Lung (tissue), 12 donors: Measurements from ENCODE around the gene SLAIN2. TPM values are rescaled to one million over a fixed set of nuclear protein-coding genes. Genes with fewer than 3 reads are reported as not detected.

Source experiments
- ATAC-seq: fragments of 200-7000 bp; cut with Tn5 transposase; one replicate; pipeline ENCODE4 v1.9.1; 2020; ENCODE audit warnings: moderate number of reproducible peaks; ENCODE audit not compliant: insufficient read depth, low FRiP score
- DNase-seq, 3 donors: peaks; one replicate each; pipeline ENCODE4 v3.0.0-alpha.2; 2013 to 2017
- H3K27ac ChIP-seq, 2 donors: one replicate each; pipeline ENCODE4 v1.5.1; 2013; ENCODE audit warnings: mild to moderate bottlenecking in 2 of 2, moderate library complexity in 2 of 2, control low read depth in 1 of 2, inconsistent platforms in 1 of 2, low read depth in 1 of 2, low read length in 1 of 2
- H3K27me3 ChIP-seq, 3 donors: one replicate each; pipeline ENCODE4 v1.5.1; 2013; ENCODE audit warnings: low read length in 2 of 3; ENCODE audit not compliant: control insufficient read depth in 3 of 3, insufficient read depth in 3 of 3
- H3K36me3 ChIP-seq, 4 donors: one replicate each; pipeline ENCODE4 v1.5.1; 2013; ENCODE audit warnings: low read length in 4 of 4, mild to moderate bottlenecking in 1 of 4, moderate library complexity in 1 of 4; ENCODE audit not compliant: control insufficient read depth in 4 of 4, insufficient read depth in 4 of 4
- H3K4me1 ChIP-seq, 5 donors: one replicate each; pipeline ENCODE4 v1.5.1; 2013; ENCODE audit warnings: low read length in 5 of 5, mild to moderate bottlenecking in 2 of 5, moderate library complexity in 1 of 5; ENCODE audit not compliant: control insufficient read depth in 5 of 5, insufficient read depth in 5 of 5
- H3K4me3 ChIP-seq: one replicate; pipeline ENCODE4 v1.5.1; 2013; ENCODE audit warnings: mild to moderate bottlenecking, control low read depth, moderate library complexity
- H3K9ac ChIP-seq, 2 donors: one replicate each; pipeline ENCODE4 v1.5.1; 2013; ENCODE audit warnings: low read length in 2 of 2, control low read depth in 1 of 2; ENCODE audit not compliant: insufficient read depth in 1 of 2
- H3K9me3 ChIP-seq, 4 donors: one replicate each; pipeline ENCODE4 v1.5.1; 2013; ENCODE audit warnings: low read length in 3 of 4, mild to moderate bottlenecking in 1 of 4, moderate library complexity in 1 of 4; ENCODE audit not compliant: control insufficient read depth in 4 of 4, insufficient read depth in 3 of 4
- WGBS, 2 donors: extraction: QIAGEN DNeasy Blood & Tissue Kit; methylation state at CpG; one replicate each; pipeline ENCODE4 v1.1.7; 2013; 5-methylcytosine and 5-hydroxymethylcytosine counted together
- polyA plus RNA-seq, 2 donors: library from polyadenylated mRNA; stranded (reverse); fragments of 200-250 nt; gene quantifications; one replicate each; pipeline ENCODE4 v1.2.1, GENCODE V29; 2013
- total RNA-seq, 2 donors: library from RNA; depleted of rRNA in 1 of 2; stranded (reverse); fragments of >200 nt in 1 of 2; gene quantifications; one replicate each; pipeline ENCODE4 v1.2.1, GENCODE V29; 2014 to 2021
- TF ChIP-seq, protein P1 (sequence below): IDR thresholded peaks from 2 replicates; pipeline ENCODE4 v1.5.1; 2012; ENCODE audit warnings: mild to moderate bottlenecking; ENCODE audit errors: control extremely low read depth, extremely low read depth
- donor health status: control.
- donor health status: control.
- donor health status: Bipolar disorder and iron deficiency.
- donor health status: healthy.
- donor health status: DM: yes; HTN: yes; CAD: no.

The SLAIN2 gene
- total and polyA plus RNA-seq, 4 donors = 17.8 to 62.8 (median 42.0) TPM

DNA sequence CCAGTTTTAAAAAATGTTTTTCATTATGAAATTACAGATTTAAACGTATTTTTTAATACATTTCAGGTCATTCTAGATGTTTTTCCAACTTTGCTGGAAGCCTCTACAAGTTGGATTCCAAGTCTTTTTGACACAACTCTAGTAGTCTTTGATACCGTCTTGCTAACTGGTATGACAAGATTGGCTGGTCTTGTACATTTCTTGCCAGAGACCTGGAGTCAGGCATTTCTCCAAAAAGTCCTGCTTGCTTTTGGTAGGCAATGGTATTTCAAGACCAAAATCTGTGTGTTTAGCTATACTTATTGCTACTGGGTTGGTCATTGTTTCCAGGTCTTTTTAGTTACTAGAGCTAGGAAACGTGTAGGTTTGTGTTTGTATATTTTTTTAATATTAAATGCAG, 64.6 kb downstream of the SLAIN2 start:
- Histone ChIP-seq H3K9ac (no peak overlapping the region), H3K9me3 (no peaks in the 10 kb centered on the region), H3K4me1 (no peaks in the 10 kb centered on the region), H3K27ac (no peak overlapping the region), H3K27me3 (no peaks in the 10 kb centered on the region), H3K4me3 (no peak overlapping the region), H3K36me3 (peaks cover 4 to 19% (median 14%) of the 10 kb centered on the region in 4 donors)
- TF ChIP-seq, protein P1, sequence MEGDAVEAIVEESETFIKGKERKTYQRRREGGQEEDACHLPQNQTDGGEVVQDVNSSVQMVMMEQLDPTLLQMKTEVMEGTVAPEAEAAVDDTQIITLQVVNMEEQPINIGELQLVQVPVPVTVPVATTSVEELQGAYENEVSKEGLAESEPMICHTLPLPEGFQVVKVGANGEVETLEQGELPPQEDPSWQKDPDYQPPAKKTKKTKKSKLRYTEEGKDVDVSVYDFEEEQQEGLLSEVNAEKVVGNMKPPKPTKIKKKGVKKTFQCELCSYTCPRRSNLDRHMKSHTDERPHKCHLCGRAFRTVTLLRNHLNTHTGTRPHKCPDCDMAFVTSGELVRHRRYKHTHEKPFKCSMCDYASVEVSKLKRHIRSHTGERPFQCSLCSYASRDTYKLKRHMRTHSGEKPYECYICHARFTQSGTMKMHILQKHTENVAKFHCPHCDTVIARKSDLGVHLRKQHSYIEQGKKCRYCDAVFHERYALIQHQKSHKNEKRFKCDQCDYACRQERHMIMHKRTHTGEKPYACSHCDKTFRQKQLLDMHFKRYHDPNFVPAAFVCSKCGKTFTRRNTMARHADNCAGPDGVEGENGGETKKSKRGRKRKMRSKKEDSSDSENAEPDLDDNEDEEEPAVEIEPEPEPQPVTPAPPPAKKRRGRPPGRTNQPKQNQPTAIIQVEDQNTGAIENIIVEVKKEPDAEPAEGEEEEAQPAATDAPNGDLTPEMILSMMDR = no peak
- 79 to 90% methylated on average over 3 of the region's 3 CpGs for WGBS, 2 donors
- ATAC-seq = no peak
- DNase-seq = no peak

DNA sequence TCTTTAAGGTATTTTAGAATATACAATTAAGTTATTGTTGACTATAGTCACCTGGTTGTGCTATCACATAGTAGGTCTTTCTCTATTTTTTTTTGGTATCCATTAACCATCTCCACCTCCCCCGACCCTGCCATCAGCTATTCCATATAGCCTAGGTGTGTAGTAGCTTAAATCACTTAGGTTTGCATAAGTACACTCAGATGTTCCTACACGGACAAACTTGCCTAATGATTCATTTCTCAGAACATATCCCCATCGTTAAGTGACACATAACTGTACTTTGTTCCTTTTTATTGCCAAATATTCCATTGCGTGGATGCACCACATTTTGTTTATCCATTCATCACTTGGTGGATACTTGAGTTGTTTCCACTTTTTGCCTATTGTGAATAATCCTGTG, 67.9 kb downstream of the SLAIN2 start:
- Histone ChIP-seq H3K27me3 (no peaks in the 10 kb centered on the region), H3K9me3 (no peaks in the 10 kb centered on the region), H3K4me3 (no peak overlapping the region), H3K27ac (no peak overlapping the region), H3K9ac (no peak overlapping the region), H3K36me3 (peaks cover 4 to 11% (median 6%) of the 10 kb centered on the region in 4 donors), H3K4me1 (no peaks in the 10 kb centered on the region)
- TF ChIP-seq, protein P1 = no peak
- 91 to 93% methylated on average over 4 of the region's 4 CpGs for WGBS, 2 donors
- ATAC-seq (no peak), DNase-seq (no peak)

DNA sequence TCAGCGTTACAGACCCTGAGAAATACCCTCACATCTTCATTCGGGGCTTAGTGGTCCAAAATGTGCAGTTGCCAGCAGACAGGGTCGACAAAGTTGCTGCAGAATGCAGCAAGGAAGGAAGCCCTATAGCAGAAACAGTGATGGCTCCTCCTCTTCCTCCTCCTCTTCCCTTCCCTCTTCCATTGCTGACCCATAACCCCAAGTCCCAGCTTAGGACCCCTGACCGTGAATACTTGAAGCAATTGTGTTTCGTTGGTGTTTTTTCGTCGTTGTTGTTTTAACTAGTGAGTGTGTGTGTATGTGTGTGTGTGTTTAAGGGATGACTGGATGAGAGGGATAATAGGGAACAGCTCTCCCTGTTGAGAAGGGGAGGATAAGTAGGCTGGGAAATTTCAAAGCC, 69.5 kb downstream of the SLAIN2 start:
- Histone ChIP-seq H3K9me3 (no peaks in the 10 kb centered on the region), H3K27ac (no peak overlapping the region), H3K4me1 (no peaks in the 10 kb centered on the region), H3K36me3 (peaks cover 4 to 11% (median 6%) of the 10 kb centered on the region in 4 donors), H3K9ac (no peak overlapping the region), H3K4me3 (no peak overlapping the region), H3K27me3 (no peaks in the 10 kb centered on the region)
- no peak for DNase-seq
- no peak for ATAC-seq
- 87 to 90% methylated on average over 7 of the region's 7 CpGs for WGBS, 2 donors
- TF ChIP-seq, protein P1 = no peak

DNA sequence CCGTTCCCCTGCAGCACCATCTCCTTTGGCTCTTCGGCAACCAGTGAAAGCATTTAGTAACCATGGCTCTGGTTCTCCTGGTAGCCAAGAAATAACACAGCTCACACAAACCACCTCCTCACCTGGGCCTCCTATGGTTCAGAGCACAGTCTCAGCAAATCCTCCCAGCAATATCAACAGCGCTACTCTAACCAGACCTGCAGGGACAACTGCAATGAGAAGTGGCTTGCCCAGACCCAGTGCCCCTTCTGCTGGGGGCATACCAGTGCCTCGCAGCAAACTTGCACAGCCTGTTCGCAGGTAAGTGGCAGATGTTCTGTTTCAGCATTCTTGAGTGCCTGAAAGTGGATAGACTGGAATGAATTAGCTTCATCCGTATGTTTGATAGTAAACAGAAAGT, 78.8 kb downstream of the SLAIN2 start:
- WGBS, 2 donors = 81 to 92% methylated on average over 6 of the region's 6 CpGs
- Histone ChIP-seq H3K9ac (no peak overlapping the region), H3K27ac (no peak overlapping the region), H3K9me3 (no peaks in the 10 kb centered on the region), H3K36me3 (peaks cover 8 to 25% (median 20%) of the 10 kb centered on the region in 4 donors), H3K27me3 (no peaks in the 10 kb centered on the region), H3K4me1 (peaks cover 0 to 9% (median 0%) of the 10 kb centered on the region in 5 donors), H3K4me3 (no peak overlapping the region)
- no peak for ATAC-seq
- TF ChIP-seq, protein P1 = no peak
- peak in 2 of 3 donors; percentile 21 to 37 for DNase-seq
